GM11168 (cell line): ENCODE results near the gene G6PD.

ENCODE experiments used
- in situ Hi-C: fragments of 300-500 bp; cut with MboI; formaldehyde crosslinking; loops from one replicate; pipeline ENCODE4 v1.12.0; 2022; ENCODE audit warnings: low sequenced_read_pairs; ENCODE audit not compliant: unreplicated experiment

The G6PD gene

DNA sequence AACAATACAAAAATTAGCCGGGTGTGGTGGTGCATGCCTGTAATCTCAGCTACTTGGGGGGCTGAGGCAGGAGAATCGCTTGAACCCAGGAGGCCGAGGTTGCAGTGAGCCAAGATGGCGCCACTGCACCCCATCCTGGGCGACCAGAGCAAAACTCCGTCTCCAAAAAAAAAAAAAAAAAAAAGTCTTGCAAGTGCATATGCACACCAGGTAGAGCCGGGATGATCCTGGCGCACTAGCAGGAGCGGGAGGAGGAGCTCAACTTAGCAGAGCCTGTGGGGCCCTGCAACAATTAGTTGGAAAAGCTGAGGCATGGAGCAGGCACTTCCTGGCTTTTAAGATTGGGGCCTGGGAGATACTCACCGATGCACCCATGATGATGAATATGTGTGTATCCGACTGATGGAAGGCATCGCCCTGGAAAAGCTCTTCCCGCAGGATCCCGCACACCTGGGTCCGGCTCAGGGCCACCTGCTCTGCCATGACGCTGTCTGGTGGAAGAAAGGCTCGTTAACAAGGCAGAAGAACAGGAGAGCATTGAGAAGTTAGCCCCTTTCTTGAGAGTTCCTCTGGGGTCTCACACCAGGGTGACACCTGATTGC is 872 bp downstream of the G6PD start:
- in situ Hi-C loops: loop anchor here (25.0 kb wide), 1 partner anchor 108 kb away; the partner anchor contains the start of genes ATP6AP1, FAM50A and GDI1

- in situ Hi-C loops: loop anchor here (25.0 kb wide), 1 partner anchor 106 kb away; the partner anchor contains the start of genes ATP6AP1, FAM50A and GDI1
Observed at GRCh38 chrX:154542723-154543424, 3.8 kb downstream of the G6PD start.

DNA sequence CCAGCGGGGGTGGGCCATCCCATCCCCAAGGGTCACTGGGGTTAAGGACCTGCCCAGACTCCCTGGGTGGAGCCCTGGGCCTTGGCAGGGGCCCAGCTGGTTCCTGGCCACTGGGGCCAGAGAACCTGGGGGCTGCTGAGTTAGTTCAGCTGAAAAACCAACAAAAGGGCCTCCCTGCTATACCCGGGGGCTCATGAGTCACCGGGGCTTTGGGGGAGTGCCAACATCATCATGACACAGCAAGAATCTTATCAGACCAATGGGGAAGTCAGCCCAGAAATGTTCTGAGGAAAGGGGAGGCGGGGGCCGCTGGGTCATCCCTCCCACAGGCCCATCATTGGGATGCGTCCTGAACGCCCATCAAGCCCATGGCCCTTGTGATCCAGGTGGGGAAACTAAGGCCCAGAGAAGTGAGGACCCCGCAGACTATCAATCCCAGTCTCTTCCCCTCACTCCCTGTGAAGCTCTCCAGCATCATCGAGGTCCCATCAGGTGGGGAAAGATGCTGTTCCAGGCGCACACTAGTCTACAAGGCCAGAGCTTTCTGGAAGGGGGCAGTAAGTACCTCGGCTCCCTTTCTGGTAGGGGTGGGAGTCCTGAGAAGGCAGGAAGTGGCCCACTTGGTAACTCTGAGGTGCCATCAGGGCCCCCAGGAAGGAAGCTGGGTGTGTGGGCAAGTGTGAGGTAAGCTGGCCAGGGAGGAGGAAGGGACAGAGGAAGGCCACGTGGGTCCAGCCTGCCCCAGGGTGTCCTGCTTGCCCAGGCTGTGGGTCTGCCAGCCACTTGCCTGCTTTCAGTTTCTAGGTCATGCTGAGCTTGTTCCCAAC is 4.5 kb downstream of the G6PD start:
- in situ Hi-C loops: loop anchor here (25.0 kb wide), 1 partner anchor 105 kb away; the partner anchor contains the start of genes ATP6AP1, FAM50A and GDI1

DNA sequence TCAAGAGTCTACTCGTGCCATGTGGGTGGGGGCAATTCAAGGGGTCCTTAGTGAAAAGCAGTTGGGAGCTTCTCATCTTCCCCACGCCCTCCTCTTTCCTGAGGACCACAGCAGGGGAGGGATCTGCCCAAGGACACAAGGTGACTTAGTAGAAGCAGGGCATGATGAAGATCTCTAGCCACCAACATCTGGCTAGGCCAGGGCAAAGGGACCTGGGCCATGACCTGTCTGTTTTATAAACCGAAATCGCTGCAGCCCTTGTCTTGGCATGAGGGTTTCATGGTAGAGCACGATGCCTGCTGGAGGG is 5.1 kb downstream of the G6PD start:
- in situ Hi-C loops: loop anchor here (25.0 kb wide), 1 partner anchor 104 kb away; the partner anchor contains the start of genes ATP6AP1, FAM50A and GDI1

GRCh38 chrX:154540897-154541535 is 5.6 kb downstream of the G6PD start:
- in situ Hi-C loops: loop anchor here (25.0 kb wide), 1 partner anchor 104 kb away; the partner anchor contains the start of genes ATP6AP1, FAM50A and GDI1

GRCh38 chrX:154540365-154540764 is 6.3 kb downstream of the G6PD start:
- in situ Hi-C loops: loop anchor here (25.0 kb wide), 1 partner anchor 103 kb away; the partner anchor contains the start of genes ATP6AP1, FAM50A and GDI1

- in situ Hi-C loops: loop anchor here (25.0 kb wide), 1 partner anchor 102 kb away; the partner anchor contains the start of genes ATP6AP1, FAM50A and GDI1
Observed at GRCh38 chrX:154539077-154539476, 7.6 kb downstream of the G6PD start.

DNA sequence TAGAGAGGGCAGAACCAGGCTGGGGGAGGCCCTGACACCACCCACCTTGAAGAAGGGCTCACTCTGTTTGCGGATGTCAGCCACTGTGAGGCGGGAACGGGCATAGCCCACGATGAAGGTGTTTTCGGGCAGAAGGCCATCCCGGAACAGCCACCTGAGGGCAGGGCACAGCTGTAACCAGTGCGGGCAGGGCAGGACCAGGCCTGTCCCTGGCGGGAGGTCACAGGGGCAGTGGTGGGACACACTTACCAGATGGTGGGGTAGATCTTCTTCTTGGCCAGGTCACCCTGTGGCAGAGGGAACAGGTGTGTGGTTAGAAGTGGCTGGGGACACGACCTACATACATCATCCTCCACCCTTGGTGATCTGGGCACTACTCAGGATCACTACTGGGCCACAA is 10.8 kb downstream of the G6PD start:
- in situ Hi-C loops: loop anchor here (25.0 kb wide), 1 partner anchor 99 kb away; the partner anchor contains the start of genes ATP6AP1, FAM50A and GDI1

DNA sequence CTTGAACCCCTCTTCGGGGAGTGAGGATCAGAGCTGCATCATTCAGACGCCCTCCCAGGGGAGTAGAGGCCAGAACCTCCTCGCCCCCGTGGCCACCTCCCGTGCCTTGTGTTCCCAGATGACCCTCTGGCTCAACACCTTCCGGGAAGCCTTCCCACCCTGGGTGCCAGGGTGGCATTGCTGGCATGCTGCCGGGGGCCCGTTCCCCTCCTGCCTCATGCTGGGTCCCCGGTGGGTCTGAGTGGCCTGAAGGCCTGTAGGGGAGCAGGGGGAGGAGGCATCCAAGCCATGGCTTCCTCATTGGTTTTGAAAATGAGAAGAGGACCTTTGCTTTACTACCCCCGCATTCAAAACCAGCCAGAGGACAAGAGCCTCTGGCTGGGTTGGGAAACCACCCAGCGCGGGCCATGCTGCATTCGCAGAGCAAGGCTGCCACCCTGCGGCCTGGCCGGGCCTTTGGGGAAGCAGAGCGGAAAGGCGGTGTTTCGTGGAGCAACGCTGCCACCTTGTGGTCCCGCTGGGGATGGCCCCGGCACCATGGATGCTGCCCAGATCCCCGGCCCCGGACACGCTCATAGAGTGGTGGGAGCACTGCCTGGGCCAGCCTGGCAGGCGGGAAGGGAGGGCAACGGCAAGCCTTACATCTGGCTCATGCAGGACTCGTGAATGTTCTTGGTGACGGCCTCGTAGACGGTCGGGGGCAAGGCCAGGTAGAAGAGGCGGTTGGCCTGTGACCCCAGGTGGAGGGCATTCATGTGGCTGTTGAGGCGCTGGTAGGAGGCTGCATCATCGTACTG is 11.9 kb downstream of the G6PD start:
- in situ Hi-C loops: loop anchor here (25.0 kb wide), 1 partner anchor 97 kb away; the partner anchor contains the start of genes ATP6AP1, FAM50A and GDI1

GRCh38 chrX:154532690-154533089 is 14.0 kb downstream of the G6PD start:
- in situ Hi-C loops: loop anchor here (25.0 kb wide), 1 partner anchor 95 kb away; the partner anchor contains the start of genes ATP6AP1, FAM50A and GDI1

- in situ Hi-C loops: loop anchor here (25.0 kb wide), 1 partner anchor 94 kb away; the partner anchor contains the start of genes ATP6AP1, FAM50A and GDI1
Observed at GRCh38 chrX:154531626-154532025, 15.0 kb downstream of the G6PD start.

DNA sequence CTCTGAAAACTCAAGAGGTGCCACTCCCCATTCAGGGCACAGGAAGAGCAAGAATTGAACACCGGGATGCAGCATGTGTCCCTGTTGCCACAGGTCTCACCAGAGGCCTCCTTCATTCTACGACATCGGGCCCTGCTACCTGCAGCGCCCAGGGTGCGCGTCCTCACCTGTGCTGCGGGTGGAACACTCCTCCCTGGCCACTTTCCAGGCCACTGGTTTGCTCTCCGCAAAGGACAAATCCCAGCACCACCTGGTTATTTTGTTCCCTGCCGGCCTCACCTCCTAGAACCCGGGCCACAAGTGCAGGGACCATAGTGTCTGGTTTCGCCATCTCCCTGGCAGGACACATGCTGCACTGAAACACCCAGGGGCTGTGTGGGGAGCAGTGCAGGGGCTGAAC is 16.4 kb downstream of the G6PD start:
- in situ Hi-C loops: loop anchor here (25.0 kb wide), 1 partner anchor 93 kb away; the partner anchor contains the start of genes ATP6AP1, FAM50A and GDI1

GRCh38 chrX:154529206-154529612 is 17.4 kb downstream of the G6PD start:
- in situ Hi-C loops: loop anchor here (25.0 kb wide), 1 partner anchor 92 kb away; the partner anchor contains the start of genes ATP6AP1, FAM50A and GDI1

- in situ Hi-C loops: loop anchor here (25.0 kb wide), 1 partner anchor 90 kb away; the partner anchor contains the start of genes ATP6AP1, FAM50A and GDI1
Observed at GRCh38 chrX:154526901-154527675, 19.6 kb downstream of the G6PD start.

- in situ Hi-C loops: loop anchor here (25.0 kb wide), 1 partner anchor 89 kb away; the partner anchor contains the start of genes ATP6AP1, FAM50A and GDI1
Observed at GRCh38 chrX:154525606-154526490, 20.8 kb downstream of the G6PD start.

GRCh38 chrX:154519389-154519788 is 27.3 kb downstream of the G6PD start:
- in situ Hi-C loops: no loop called here
